DMS114 treated with DMSO at 0.1 percent for 48 hours (cell line): ENCODE data around the gene KBTBD6.
"Not testable (repeated sequence)": the region's sequence is repeated elsewhere in the genome, so short reads cannot be mapped to it uniquely, and the experiment has no call there.

Source experiments
- DNase-seq: peaks from one replicate; lab custom pipeline; 2025; ENCODE audit not compliant: unreplicated experiment; lab: John Stamatoyannopoulos, UW

Gene KBTBD6

DNA sequence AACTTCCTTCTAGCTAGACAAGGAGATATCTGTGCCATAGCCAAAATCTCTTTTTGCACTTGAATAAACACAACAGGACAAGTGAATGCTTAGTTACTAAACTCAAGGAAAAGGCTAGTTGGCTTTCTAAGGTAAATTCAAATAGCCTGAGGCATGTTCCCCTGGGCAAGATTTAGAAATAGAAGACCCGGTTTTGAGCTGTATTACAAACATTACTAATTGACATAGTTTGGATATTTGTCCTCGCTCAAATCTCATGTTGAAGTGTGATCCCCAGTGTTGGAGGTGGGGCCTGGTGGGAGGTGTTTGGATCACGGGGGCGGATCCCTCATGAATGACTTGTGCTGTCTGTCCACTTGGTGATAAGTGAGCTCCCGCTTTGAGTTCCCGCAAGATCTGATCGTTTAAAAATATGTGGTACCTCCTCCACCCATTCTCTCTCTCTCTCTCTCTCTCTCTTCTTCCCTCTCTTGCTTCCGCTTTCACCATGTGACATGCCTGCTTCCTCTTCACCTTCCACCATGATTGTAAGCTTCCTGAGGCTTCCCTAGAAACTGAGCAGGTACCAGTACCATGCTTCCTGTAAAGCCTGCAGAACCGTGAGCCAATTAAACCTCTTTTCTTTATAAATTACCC is 3.9 kb upstream of the KBTBD6 start:
- DNase-seq = no peak

GRCh38 chr13:41133951-41134350 is 1.3 kb upstream of the KBTBD6 start:
- DNase-seq = no peak

DNA sequence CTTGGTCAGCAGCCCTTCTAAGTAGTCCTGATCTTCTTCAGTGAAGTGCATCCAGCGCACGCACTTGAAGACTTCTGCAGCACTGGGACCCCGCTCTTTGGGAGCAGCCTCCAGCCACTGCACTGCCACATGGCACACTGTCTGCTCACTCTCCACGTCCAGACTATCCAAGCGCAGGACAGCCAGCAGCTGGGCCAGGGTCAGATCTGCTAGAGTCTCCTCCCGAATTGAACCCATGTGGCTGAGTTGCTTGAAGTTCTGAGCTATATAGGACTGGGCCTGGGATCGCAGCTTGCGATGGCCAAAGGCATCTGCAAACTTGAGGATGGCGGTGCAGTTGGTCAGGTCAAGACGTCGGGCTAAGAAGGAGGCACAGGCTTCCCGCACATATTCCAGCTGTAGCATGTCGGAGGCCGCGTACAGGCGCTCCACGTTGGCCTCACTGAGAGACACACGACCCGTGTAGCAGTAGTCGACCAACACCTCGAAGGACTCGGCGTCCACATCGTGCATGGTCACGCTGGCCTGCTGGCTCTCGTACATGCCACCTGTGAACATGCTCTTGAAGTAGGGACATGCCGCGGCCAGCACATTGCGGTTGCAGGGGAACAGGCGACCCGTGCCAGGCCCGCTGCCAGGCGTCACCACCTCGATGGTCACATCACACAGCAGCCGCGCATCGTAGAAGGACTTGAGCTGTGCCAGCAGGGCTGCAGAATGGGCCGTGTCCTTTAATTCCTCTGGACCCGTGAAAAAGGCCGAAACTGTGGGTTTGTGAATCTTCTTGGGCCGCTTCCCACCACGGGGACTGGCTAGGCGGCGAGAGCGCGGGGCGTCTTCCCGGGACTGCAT is 716 bp downstream of the KBTBD6 start:
- DNase-seq = not testable (repeated sequence)

GRCh38 chr13:41131189-41131588 is 1.4 kb downstream of the KBTBD6 start:
- not testable (repeated sequence) for DNase-seq

- no peak for DNase-seq
Measured at GRCh38 chr13:41130356-41130755, 2.2 kb downstream of the KBTBD6 start.

DNA sequence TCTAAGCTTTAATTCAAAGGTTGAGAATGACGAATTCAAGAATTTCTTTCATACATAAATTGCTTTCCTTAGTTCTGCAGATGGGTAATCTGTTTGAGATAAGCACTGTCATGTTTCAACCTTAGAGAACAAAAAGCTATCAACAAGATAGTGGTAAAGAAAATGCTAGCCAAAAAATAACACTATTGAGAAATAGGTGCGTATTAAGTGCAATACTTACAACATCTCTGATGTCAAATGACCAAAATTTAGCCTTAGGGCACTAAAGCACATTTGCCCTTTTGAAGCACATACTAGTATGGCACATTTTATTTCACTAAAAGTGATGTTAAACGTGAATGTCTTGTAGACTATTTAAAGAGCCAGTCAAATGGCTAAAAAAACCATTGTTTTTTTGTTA is 4.9 kb downstream of the KBTBD6 start:
- no peak for DNase-seq

GRCh38 chr13:41122838-41123237 is 9.8 kb downstream of the KBTBD6 start:
- no peak for DNase-seq

- no peak for DNase-seq
Measured at GRCh38 chr13:41117869-41118268, 14.7 kb downstream of the KBTBD6 start.

DNA sequence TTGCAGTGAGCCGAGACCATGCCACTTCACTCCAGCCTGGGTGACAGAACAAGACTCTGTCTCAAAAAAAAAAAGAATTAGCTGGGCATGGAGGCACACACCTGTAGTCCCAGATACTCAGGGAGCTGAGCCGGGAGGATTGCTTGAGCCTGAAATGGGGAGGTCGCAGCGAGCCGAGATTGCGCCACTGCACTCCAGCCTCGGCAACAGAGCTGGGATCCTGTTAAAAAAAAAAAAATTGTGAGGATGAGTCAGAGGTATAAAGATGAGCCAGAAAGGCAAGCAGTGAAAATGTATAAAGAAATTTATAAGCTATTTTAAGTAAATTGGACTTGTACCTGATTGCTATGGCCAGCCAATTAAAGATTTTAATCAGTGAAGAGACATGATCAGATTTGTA is 21.1 kb downstream of the KBTBD6 start:
- DNase-seq = no peak

DNA sequence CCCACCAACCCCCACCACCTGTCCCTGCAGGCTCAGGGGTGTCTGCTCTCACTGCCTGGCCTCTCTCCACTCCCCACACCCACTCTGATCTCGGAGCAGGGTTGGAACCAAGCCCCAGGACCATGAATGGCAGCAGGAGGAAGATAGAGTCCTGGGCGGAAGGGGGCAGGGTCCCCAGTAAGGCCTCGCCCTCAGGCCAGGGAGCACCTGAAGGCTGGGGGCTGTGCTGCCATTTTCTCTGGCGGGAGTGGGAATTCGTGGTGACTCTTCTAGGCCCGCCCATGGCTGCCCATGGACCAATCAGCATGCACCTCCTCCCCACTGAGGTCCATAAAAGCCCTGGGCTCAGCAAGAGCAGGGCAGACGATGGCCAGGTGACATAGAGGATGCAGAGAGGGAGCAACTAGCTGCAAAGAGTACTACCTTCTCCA is 25.0 kb downstream of the KBTBD6 start:
- DNase-seq = no peak

GRCh38 chr13:41107104-41107571 is 25.5 kb downstream of the KBTBD6 start:
- DNase-seq = no peak

DNA sequence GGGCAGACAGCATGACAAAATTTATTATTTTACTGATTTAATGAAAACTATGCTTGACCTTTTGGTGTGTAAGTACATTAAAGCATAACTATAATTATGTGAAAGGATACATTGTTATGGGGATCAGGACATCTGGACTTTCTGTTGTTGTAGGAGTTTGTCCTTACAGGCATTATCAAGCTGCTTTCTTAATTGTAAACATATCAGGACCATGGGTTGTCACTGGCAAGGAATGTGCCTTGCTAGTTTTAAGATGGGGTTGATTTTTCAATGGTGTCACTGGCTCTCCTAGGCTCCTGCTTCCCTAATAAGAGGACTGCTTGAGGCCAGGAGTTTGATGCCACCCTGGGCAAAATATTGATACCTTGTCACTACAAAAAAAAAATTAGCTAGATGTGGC is 32.6 kb downstream of the KBTBD6 start:
- no peak for DNase-seq

- no peak for DNase-seq
Measured at GRCh38 chr13:41098761-41099160, 33.8 kb downstream of the KBTBD6 start.

DNA sequence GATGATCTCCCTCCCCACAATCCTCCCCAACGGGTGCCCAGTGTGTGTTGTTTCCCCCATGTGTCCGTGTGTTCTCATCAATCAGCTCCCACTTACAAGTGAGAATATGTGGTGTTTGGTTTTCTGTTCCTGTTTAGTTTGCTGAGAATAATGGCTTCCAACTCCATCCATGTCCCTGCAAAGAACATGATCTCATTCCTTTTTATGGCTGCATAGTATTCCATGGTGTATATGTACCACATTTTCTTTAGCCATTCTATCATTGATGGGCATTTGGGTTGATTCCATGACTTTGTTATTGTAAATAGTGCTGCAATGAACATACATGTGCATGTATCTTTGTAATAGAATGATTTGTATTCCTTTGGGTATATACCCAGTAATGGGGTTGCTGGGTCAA is 36.9 kb downstream of the KBTBD6 start:
- not testable (repeated sequence) for DNase-seq

DNA sequence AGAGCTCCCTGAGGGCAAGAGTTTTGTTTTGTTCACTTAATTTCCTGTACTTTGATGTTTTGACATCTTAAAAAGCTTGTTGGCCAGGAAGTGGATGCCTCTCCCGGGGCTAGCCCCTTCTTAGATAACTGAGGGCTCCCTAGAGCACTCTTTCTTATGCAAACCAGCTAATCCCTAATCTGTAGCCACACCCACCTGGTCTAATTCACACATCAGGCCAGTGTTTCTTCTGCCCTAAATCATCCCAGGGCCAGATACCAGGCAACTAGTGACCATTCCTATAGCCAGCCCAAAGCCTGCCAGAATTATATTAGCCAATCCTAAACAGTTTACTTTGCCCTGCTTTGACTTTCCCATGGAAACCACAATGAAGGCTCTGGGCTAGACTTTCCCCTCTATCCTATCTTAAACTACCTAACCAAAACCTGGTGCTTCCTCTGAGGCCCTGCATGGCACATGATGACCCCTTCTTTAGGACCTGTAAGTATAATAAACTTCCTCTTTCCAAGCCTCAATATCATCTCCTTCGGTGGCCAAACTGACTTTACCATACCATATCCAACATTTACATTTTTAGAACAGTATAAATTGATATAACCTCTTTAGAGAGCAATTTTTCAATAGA is 46.5 kb downstream of the KBTBD6 start:
- DNase-seq = no peak

GRCh38 chr13:41079725-41080124 is 52.9 kb downstream of the KBTBD6 start:
- no peak for DNase-seq
